Trophoblast cell (in vitro differentiated cells and primary cell): ENCODE results near the gene TRIM65.
"Not testable (repeated sequence)": the region's sequence is repeated elsewhere in the genome, so short reads cannot be mapped to it uniquely, and the experiment has no call there.

ENCODE experiments used
- DNase-seq, 2 donors: peaks; one replicate each; pipeline ENCODE4 v3.0.0-alpha.2; 2016
- H2AFZ ChIP-seq: 2 replicates; pipeline ENCODE4 v1.6.1; 2013; ENCODE audit warnings: low read length, moderate library complexity, mild to moderate bottlenecking; ENCODE audit not compliant: insufficient read depth, poor library complexity
- H2AK5ac ChIP-seq: 2 replicates; pipeline ENCODE4 v1.6.1; 2013; ENCODE audit warnings: mild to moderate bottlenecking, low read length
- H2BK120ac ChIP-seq: 2 replicates; pipeline ENCODE4 v1.6.1; 2013; ENCODE audit warnings: low read length, mild to moderate bottlenecking, moderate library complexity; ENCODE audit not compliant: insufficient read depth, poor library complexity
- H2BK12ac ChIP-seq: 2 replicates; pipeline ENCODE4 v1.6.1; 2013; ENCODE audit warnings: mild to moderate bottlenecking, low read length, moderate library complexity
- H2BK5ac ChIP-seq: 2 replicates; pipeline ENCODE4 v1.6.1; 2013; ENCODE audit warnings: low read length, low read depth, moderate library complexity, mild to moderate bottlenecking; ENCODE audit not compliant: poor library complexity
- H3K14ac ChIP-seq: 2 replicates; pipeline ENCODE4 v1.6.1; 2013; ENCODE audit warnings: mild to moderate bottlenecking, low read length
- H3K18ac ChIP-seq: 2 replicates; pipeline ENCODE4 v1.6.1; 2013; ENCODE audit warnings: mild to moderate bottlenecking, low read length
- H3K23ac ChIP-seq: 2 replicates; pipeline ENCODE4 v1.6.1; 2013; ENCODE audit warnings: low read length
- H3K27ac ChIP-seq: 2 replicates; pipeline ENCODE4 v1.5.1; 2013; ENCODE audit warnings: low read depth, mild to moderate bottlenecking, inconsistent platforms, low read length, moderate library complexity
- H3K27me3 ChIP-seq: 2 replicates; pipeline ENCODE4 v1.6.1; 2013; ENCODE audit warnings: inconsistent platforms, mild to moderate bottlenecking, low read length, moderate library complexity; ENCODE audit not compliant: insufficient read depth
- H3K36me3 ChIP-seq, 2 experiments: 1 replicate in 1 of 2; 2 replicates in 1 of 2; pipeline ENCODE4 v1.6.1; 2013; ENCODE audit warnings: low read length in 2 of 2, mild to moderate bottlenecking in 2 of 2, moderate library complexity in 1 of 2; ENCODE audit not compliant: insufficient read depth in 2 of 2, control insufficient read depth in 1 of 2
- H3K4ac ChIP-seq: 2 replicates; pipeline ENCODE4 v1.6.1; 2013; ENCODE audit warnings: low read depth, mild to moderate bottlenecking, low read length, moderate library complexity
- H3K4me1 ChIP-seq, 2 experiments: 1 replicate in 1 of 2; 2 replicates in 1 of 2; pipeline ENCODE4 v1.6.1; 2013; ENCODE audit warnings: low read length in 2 of 2, mild to moderate bottlenecking in 2 of 2, moderate library complexity in 1 of 2; ENCODE audit not compliant: insufficient read depth in 2 of 2, control insufficient read depth in 1 of 2
- H3K4me2 ChIP-seq: 2 replicates; pipeline ENCODE4 v1.6.1; 2013; ENCODE audit warnings: inconsistent platforms, mild to moderate bottlenecking, low read length, moderate library complexity
- H3K4me3 ChIP-seq: 2 replicates; pipeline ENCODE4 v1.5.1; 2013; ENCODE audit warnings: mild to moderate bottlenecking, low read depth, low read length, inconsistent platforms
- H3K79me1 ChIP-seq: one replicate; pipeline ENCODE4 v1.6.1; 2013; ENCODE audit warnings: low read length
- H3K79me2 ChIP-seq: 2 replicates; pipeline ENCODE4 v1.6.1; 2013; ENCODE audit warnings: low read length, mild to moderate bottlenecking; ENCODE audit not compliant: control insufficient read depth, insufficient read depth, poor library complexity
- H3K9ac ChIP-seq: 2 replicates; pipeline ENCODE4 v1.6.1; 2013; ENCODE audit warnings: mild to moderate bottlenecking, low read length
- H3K9me3 ChIP-seq: 2 replicates; pipeline ENCODE4 v1.6.1; 2013; ENCODE audit warnings: low read depth, mild to moderate bottlenecking, control low read depth, inconsistent platforms, low read length; ENCODE audit not compliant: insufficient read depth
- H4K12ac ChIP-seq: 2 replicates; pipeline ENCODE4 v1.6.1; 2013; ENCODE audit warnings: low read depth, mild to moderate bottlenecking, low read length, moderate library complexity
- H4K8ac ChIP-seq: 2 replicates; pipeline ENCODE4 v1.6.1; 2013; ENCODE audit warnings: low read depth, mild to moderate bottlenecking, low read length, moderate library complexity
- H4K91ac ChIP-seq: one replicate; pipeline ENCODE4 v1.6.1; 2013; ENCODE audit warnings: low read depth, mild to moderate bottlenecking, low read length, moderate library complexity
- WGBS: extraction: QIAGEN DNeasy Blood & Tissue Kit; methylation state at CpG from one replicate; pipeline ENCODE4 v1.1.7; 2013; ENCODE audit warnings: missing lambda C conversion rate; ENCODE audit not compliant: insufficient read length, insufficient coverage; ENCODE audit errors: extremely low coverage; 5-methylcytosine and 5-hydroxymethylcytosine counted together

TRIM65 gene

DNA sequence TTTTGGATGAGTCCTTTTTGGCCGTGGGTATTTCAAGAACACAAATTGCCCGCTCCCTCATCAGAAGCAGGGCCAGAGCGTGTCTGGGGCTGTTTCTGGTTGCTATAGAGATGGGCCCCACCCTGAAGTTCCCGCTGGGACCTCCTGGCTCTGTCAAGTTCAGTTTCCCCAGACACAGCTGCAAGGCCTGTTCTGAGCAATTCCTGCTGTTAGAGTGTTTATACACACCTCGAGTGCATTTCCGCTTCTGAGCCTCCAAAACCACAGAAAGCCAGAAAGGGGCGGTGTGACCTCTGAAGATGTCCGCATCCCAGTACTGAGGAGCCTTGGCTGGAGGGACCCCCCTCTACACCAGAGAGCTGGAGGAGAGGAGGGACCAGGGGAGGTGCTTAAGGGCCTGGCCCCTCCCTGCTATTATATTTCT lies 32.3 kb downstream of the TRIM65 start:
- H3K27ac ChIP-seq = no peak overlapping the region
- no peak overlapping the region for H3K4me3 ChIP-seq
- H3K9ac ChIP-seq = no peak overlapping the region
- H2AFZ ChIP-seq = no peak overlapping the region
- no peak overlapping the region for H3K23ac ChIP-seq
- no peak for DNase-seq
- H4K12ac ChIP-seq = no peak overlapping the region
- H3K79me1 ChIP-seq = no peaks in the 10 kb centered on the region
- no peak overlapping the region for H2BK12ac ChIP-seq
- H3K4me2 ChIP-seq = no peak overlapping the region
- H3K4ac ChIP-seq = no peak overlapping the region
- no peak overlapping the region for H2BK5ac ChIP-seq
- H3K79me2 ChIP-seq = no peaks in the 10 kb centered on the region
- H2AK5ac ChIP-seq = no peak overlapping the region
- H3K14ac ChIP-seq = no peak overlapping the region
- H2BK120ac ChIP-seq = no peak overlapping the region
- no CpG with 5 or more reads among the region's 8 CpGs for WGBS
- H4K8ac ChIP-seq = no peak overlapping the region
- no peak overlapping the region for H3K18ac ChIP-seq
- no peaks in the 10 kb centered on the region for H3K9me3 ChIP-seq
- no peaks in the 10 kb centered on the region for H3K4me1 ChIP-seq
- no peaks in the 10 kb centered on the region for H3K36me3 ChIP-seq
- no peak overlapping the region for H4K91ac ChIP-seq
- H3K27me3 ChIP-seq = no peaks in the 10 kb centered on the region

DNA sequence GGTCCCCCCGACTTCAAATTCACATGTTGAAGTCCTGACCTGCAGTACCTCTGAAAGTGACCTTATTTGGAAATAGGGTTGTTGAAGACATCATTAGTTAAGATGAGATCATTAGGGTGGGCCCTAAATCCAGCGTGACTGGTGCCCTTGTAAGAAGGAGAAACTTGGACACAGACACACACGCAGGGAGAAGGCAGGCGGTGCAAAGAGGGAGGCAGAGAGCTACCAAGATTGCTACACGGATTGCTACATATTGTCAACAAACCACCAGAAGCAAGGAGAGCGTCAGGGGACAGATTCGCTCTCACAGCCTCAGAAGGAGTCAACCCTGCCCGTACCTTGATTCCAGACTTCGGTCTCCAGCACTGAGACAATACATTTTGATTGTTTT lies 34.8 kb downstream of the TRIM65 start:
- Histone ChIP-seq H3K79me1 (no peaks in the 10 kb centered on the region), H2BK120ac (no peak overlapping the region), H3K27me3 (no peaks in the 10 kb centered on the region), H3K9me3 (no peaks in the 10 kb centered on the region), H2BK5ac (no peak overlapping the region), H3K18ac (no peak overlapping the region), H2BK12ac (no peak overlapping the region), H3K4me2 (no peak overlapping the region), H3K4me3 (no peak overlapping the region), H3K27ac (no peak overlapping the region), H3K9ac (no peak overlapping the region), H3K36me3 (no peaks in the 10 kb centered on the region), H3K4ac (no peak overlapping the region), H2AFZ (no peak overlapping the region), H3K23ac (no peak overlapping the region), H3K14ac (no peak overlapping the region), H4K91ac (no peak overlapping the region), H4K12ac (no peak overlapping the region), H2AK5ac (no peak overlapping the region), H4K8ac (no peak overlapping the region), H3K4me1 (no peaks in the 10 kb centered on the region), H3K79me2 (no peaks in the 10 kb centered on the region)
- no peak for DNase-seq
- WGBS = no CpG with 5 or more reads among the region's 9 CpGs

DNA sequence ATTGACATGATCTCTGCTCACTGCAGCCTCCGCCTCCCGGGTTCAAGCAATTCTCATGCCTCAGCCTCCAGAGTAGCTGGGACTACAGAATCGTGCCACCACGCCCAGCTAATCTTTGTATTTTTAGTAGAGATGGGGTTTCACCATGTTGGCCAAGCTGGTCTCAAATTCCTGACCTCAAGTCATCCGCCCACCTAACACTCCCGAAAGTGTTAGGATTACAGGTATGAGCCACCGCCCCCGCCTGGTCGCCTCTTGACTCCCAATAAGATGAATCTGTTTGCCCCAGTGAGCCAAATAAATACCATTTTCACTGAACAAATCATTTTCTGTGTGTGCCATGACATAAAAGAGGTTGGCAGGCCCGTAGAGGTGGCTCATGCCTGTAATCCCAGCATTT lies 37.4 kb downstream of the TRIM65 start:
- not testable (repeated sequence) for H2BK120ac ChIP-seq, H2BK12ac ChIP-seq, H3K36me3 ChIP-seq, H3K23ac ChIP-seq, H3K9me3 ChIP-seq, H3K4me1 ChIP-seq, DNase-seq, H3K79me1 ChIP-seq, H3K79me2 ChIP-seq, H3K4me3 ChIP-seq, H2AK5ac ChIP-seq, H3K4me2 ChIP-seq, H2BK5ac ChIP-seq, H3K4ac ChIP-seq, H2AFZ ChIP-seq, H4K12ac ChIP-seq, H3K14ac ChIP-seq, H4K91ac ChIP-seq, H3K27me3 ChIP-seq, H3K9ac ChIP-seq, H3K27ac ChIP-seq, H3K18ac ChIP-seq, H4K8ac ChIP-seq
- WGBS = no CpG with 5 or more reads among the region's 10 CpGs

DNA sequence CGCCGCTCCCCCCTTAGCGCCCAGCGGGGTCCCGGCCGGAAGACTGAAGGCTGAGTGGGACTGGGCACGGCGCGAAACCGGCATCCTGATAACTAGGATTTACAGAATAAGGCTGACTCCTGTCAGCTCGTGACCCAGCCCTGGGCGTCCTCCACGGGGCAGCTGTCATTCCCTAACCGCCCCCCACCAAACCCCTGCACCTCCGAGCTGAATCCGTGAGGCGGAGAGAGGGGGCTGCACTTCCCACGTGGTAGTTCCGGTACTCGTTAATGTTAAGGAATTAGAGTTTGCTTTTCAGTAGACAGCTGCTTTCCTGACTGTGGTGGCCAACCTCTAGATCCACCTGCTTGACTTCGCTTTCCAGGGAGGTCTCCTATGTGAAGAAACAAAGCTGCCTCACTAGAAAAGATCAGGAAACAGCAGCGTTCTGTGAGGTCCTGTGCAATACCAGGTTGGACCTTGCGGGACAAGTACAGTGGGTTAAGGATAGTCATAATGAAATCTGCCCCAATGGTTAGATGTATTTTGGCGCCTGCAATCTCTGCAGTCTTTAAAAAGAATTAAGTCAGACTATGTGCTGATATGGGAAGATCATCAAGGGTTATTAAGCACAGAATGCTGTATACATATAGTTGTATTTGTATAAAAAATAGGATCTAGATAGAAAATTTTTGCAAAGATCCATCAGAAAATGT lies 40.5 kb downstream of the TRIM65 start:
- Histone ChIP-seq H3K79me1 (peaks cover 3% of the 10 kb centered on the region), H3K4me3 (peak overlapping the region; percentile 87)

More for the DNA sequence above, 40.5 kb downstream of the TRIM65 start:
- Histone ChIP-seq H2BK12ac (no peak overlapping the region), H3K27ac (peak overlapping the region; percentile 35), H3K4me1 (peaks cover 5 to 14% of the 10 kb centered on the region in 2 experiments), H3K9me3 (no peaks in the 10 kb centered on the region), H3K4me2 (peak overlapping the region; percentile 81), H2AK5ac (no peak overlapping the region), H3K18ac (peak overlapping the region; percentile 50), H3K9ac (peak overlapping the region; percentile 57), H3K36me3 (peaks cover 5% of the 10 kb centered on the region in 2 experiments), H3K4ac (no peak overlapping the region), H3K27me3 (no peaks in the 10 kb centered on the region), H2AFZ (peak overlapping the region; percentile 91), H4K91ac (peak overlapping the region; percentile 79), H2BK120ac (peak overlapping the region; percentile 59), H4K8ac (peak overlapping the region; percentile 80), H3K79me2 (peaks cover 3% of the 10 kb centered on the region), H4K12ac (peak overlapping the region; percentile 71), H3K14ac (peak overlapping the region; percentile 8), H3K23ac (no peak overlapping the region), H2BK5ac (peak overlapping the region; percentile 5)
- no CpG with 5 or more reads among the region's 24 CpGs for WGBS
- DNase-seq = no peak
